Stimulated activated naive CD4-positive, alpha-beta T cell treated with Interleukin-2 at 50 U/mL for 16 hours (primary cell): ENCODE measurements around the gene SPON1.
"Not testable (repeated sequence)": the region's sequence is repeated elsewhere in the genome, so short reads cannot be mapped to it uniquely, and the experiment has no call there.

Experiments
- DNase-seq: peaks from one replicate; lab custom pipeline; 2025; lab: John Stamatoyannopoulos, UW

SPON1 gene

DNA sequence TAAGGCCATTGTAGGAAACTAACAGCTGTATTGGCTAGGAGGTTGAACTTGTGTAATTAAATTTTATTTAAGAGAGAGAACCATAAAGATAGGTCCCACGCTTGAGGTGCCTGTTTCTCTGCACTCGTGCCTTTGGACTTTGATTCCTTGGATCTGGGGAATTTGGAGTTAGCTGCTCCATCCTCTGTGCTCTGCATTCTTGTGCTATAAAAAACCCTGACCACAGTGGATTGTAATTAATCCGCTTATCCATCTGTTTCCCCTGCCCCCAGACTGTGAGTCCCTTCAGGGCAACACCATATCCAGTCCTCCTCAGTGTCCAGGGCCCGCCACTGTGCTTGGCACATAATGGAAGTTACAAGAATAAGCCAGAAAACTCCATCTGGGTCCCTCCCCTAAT, 169.8 kb downstream of the SPON1 start:
- no peak for DNase-seq

DNA sequence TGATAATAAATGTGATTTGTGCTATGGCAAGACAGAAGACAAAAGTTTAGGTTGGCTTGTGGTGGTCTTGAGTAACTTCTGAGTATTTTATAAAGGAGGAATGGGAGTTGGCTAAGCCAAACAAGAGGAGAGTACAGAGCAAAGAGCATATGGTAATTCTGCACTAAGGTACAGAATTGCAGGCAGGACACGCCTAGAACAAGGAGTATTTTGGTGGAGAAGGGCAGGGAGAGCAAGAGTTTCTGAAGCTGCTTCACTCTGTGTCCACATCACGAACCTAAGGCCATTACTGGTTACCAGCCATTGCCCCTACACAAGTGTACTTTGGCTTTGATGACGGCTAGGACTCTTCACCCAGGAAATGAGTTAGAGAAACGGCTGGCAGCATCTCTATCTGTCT, 170.9 kb downstream of the SPON1 start:
- no peak for DNase-seq

DNA sequence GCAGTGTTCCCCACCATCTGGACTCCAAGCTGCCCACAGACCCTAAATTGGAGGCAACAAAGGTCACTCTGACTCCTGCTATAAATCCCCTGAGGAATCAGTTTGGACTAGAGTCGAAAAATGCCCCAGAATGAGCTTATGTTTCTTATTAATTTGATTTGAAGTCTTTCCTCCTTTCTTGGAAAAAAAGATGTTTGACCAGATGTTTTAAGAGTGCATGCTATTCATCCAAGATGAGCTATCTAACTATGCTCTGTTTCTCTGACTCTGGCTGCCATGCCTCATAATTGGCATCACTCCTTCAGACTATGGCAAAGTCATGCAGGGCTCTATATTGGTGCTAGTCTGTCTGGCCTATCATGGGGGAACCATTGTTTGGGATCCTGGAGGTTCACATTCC, 174.0 kb downstream of the SPON1 start:
- no peak for DNase-seq

DNA sequence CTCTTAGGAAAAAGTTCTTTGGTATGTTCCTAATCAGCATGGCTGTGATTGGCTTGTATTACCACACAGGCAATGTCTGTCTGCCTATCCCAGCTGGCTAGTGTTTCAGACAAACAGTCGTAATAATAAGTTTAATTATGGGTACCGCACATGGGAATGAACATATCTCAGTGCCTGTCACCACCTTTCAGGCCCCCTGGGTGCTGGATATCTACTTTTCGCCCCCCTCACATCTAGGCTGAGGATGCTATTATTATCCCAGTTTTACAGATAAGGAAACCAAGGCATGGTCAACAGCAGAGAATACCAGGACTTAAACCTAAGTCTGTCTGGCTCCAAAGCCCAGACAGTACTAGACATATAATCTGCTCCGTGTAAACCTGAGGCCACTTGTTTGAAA, 174.8 kb downstream of the SPON1 start:
- DNase-seq, result no peak

DNA sequence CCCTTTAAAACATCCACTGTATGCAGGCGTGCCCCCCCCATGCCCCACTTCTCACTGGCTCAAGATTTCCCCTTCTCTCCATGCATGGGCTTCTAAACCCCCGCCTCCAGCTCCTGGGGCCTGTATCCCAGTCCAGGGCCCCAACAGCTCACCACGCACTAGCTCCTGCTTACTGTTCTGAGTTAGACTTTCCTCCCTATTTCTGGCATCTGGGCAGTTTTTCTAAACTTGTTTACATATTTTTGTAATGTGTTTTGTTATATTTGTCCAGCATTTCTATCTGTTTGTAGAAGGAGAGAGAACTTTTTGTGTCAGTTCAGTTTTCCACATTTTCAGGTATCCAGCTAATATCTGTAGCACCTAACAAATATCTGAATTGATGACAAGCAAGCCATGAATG, 178.5 kb downstream of the SPON1 start:
- no peak for DNase-seq

DNA sequence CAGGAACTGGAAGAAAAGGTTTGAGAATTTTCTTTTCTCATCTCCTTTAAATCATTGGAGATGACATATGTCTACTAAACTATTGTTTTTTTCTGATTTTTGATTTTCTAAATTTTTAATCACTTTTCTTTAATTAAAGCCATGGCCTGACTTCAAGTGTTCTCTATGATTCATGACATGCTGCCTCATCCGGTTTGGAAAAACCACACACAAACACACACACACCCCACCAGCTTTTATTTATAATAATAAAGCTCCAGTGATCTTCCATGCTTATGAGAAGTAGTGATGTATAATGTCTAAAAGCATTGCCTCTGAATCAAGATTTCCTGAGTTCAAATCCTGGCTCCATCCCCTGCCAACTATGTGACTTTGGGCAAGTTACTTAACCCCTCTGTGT, 179.2 kb downstream of the SPON1 start:
- DNase-seq, result no peak

DNA sequence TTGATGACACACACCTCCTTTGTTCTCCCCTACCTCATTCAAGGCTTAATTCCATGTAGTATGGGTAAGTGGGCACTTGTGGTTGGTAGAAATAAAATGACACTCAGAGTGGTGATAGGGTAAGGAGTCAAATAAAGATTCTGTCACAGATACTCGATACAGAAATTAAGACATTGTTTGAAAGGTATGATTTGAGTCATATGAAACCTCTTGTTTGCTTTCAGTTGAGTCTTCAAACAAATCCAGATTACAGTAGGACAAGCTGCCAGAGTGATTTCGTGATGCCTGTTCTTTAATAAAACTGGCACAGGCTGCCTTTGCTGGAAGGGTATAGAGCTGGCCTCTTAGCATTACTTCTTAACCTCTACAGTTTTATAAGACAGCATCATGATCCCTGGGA, 182.4 kb downstream of the SPON1 start:
- DNase-seq, result no peak

DNA sequence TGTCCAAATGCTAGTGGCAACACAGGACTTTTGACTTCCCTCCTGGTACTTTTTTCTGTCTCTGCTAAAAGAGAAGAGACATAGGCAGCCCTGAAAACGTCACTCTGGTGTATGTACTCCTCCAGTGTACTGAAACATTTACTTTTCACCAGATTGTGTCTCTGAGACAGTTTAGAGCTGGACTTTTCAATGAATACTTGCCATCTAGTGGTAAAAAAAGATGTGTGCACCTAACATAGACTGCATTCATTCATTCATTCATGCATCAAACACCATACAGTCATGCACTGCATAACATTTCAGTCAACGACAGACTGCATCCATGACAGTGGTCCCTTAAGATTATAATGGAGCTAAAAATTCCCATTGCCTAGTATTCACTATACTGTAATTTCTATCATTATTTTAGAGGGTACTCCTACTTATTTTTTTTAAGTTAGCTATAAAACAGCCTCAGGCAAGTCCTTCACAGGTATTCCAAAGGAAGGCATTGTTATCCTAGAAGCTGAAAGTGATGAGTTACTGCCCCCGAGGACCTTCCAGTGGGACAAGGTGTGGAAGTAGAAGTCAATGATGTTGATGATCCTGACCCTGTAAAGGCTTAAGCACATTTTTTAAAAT, 186.2 kb downstream of the SPON1 start:
- no peak for DNase-seq

DNA sequence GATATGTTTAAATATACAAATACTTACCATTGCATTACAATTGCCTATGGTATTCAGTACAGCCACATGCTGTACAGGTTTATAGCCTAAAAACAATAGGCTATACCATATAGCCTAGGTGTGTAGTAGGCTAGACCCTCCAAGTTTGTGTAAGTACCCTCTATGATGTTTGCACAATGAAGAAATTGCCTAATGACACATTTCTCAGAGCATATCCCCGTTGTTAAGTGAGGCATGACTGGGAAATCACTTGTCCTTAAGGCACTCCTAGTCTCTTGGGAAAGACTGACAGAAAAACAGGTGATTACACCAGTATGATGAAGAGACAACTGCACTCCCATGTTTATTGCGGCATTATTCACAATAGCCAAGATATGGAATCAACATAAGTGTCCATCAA, 187.2 kb downstream of the SPON1 start:
- DNase-seq, result no peak

DNA sequence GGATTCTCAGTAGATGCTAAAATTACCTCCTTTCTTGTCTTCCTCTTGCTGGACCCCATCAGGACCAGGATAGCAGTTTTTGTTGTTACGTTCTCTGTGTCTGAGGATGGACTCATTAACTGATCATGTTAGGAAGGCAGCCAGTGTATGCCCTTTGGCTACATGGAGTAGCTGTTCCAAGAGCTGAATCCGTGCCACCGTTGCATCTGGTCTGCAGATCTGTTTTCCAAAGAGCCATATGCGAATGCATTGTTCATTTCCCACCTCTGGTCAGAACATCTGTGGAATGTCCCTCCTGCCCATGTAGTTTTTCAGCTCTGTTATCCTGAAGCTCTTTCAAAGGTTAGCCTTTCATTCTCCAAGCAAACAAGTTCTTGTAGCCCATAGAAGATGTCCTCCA, 188.4 kb downstream of the SPON1 start:
- no peak for DNase-seq

DNA sequence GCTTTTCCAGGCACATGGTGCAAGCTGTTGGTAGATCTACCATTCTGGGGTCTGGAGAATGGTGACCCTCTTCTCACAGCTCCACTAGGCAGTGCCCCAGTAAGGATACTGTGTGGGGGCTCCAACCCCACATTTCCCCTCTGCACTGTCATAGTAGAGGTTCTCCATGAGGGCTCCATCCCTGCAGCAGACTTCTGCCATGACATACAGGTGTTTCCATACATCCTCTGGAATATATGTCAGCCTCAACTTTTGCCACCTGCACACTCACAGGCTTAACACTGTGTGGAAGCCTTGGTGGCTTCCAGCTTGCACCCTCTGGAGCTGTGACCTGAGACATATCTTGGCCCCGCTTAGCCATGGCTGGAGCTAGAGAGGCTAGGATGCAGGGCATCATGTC, 191.6 kb downstream of the SPON1 start:
- DNase-seq, result not testable (repeated sequence)

DNA sequence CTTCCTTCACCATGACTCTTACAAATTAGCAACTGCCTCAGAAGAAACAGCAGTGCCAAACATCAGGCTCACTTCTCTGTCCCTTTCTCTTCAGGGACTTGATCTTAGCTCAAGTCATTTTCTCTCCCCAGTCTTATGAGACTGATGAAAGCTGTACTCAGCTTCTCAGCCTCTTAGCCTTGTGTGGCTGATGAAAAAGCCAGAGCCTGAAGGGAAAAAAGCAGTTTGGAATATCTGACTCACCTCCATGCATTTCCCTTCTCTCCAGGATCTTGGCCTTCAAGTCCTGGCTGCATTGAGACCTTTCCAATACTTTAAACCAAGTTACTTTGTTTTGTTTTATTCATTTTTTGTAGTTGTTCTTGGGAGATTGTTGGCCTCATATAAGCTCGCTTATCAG, 195.9 kb downstream of the SPON1 start:
- no peak for DNase-seq

DNA sequence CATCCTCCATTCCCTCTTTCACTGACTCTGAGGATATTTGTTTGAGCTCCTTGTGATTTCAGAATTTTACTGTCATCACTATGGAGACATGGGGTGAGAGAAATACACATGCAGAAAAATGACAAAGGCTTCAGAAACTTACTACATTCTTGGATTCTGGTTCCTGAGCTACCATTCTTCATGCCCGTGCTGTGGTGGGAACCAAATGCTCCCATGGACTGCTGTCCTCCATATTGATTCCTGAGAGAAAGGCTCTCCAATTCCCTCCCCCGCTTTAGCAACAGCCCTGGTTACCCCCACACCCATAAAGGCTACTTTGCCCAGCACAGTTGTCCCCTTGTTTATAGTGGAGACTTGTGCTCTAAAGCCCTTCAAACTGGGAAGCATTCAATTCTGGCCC, 201.1 kb downstream of the SPON1 start:
- no peak for DNase-seq

DNA sequence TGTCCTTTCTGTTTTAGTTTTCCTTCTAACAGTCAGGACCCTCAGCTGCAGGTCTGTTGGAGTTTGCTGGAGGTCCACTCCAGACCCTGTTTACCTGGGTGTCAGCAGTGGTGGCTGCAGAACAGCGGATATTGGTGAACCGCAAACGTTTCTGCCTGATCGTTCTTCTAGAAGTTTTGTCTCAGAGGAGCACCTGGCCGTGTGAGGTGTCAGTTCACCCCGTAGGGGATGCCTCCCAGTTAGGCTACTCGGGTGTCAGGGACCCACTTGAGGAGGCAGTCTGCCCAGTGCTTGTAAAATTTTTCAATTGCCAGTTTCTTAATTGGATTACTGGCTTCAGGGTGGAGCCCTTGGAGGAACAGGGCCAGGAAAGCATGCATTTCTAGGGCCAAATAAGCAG, 211.2 kb downstream of the SPON1 start:
- DNase-seq, result not testable (repeated sequence)

DNA sequence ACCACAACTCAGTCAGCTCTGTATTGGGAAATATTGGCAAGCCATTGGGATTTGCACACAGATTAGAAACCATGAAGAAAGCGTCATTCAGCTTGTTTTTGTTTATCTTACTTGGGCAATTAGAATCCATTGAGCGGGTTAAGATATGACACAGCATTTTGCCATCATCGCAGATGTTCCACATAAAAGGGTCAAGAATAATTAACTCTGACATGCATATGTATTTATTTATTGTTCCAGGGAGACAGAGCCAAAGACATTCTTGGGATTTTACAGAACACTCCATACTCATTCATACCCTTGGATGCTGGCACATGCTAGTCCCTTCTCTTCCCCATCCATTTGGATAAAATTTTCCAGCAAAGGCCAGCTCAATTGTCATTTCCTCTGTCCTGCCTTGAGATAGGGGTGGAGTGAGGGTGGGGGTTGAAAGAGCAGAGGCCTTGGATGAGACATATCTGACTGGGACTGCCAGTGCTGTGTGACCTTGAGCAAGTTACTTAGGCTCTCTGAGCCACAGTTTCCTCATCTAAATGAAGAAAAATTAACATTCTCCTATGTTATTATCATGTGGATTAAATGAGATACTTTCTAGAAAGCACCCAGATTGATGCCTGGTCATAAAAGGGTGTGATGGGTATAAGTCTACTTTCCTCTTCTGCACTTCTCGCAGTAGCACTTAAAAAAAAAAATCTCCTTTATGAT, 216.7 kb downstream of the SPON1 start:
- no peak for DNase-seq

DNA sequence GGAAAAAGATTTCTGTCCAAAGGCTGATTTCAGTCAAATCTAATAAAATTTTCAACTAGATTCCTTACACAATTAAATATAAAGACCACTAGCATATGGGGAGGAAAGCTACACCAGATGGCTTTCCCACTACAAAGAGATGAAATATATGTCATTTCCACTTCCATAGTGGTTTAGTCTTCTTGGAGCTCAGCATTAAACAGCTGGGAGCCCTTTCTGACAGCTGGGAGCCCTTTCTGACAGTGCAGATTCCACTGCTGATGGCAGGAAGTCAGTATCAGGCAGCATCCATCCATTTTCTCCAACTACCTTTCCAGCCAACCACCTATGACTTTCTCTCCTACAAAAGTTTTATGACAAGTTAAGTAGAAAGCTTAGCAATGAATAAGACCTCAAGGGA, 218.6 kb downstream of the SPON1 start:
- DNase-seq, result no peak

DNA sequence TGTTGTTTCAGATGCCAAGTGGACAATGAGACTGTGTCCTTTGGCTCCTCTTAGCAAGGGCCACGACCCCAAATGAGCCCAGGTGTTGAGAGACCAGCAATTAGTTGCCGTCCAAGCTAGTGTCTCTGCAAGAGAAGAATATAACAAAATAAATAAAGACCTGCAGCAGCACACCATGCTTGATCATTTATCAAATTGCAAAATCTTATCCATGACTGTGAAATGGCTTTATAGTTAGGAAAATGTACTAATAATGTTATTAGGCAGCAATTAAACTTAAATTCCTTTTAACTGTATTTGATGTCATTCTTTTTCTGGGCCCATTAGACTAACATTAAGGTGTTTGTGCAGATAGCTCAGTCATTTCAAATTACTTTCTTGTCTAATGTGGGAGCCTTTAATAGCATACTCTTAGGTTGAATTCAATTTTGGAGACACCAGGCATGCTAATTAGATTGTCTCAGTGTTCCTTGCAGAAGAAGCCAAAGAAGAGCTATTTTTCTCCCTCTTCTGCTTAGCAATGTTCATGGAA, 220.4 kb downstream of the SPON1 start:
- no peak for DNase-seq

DNA sequence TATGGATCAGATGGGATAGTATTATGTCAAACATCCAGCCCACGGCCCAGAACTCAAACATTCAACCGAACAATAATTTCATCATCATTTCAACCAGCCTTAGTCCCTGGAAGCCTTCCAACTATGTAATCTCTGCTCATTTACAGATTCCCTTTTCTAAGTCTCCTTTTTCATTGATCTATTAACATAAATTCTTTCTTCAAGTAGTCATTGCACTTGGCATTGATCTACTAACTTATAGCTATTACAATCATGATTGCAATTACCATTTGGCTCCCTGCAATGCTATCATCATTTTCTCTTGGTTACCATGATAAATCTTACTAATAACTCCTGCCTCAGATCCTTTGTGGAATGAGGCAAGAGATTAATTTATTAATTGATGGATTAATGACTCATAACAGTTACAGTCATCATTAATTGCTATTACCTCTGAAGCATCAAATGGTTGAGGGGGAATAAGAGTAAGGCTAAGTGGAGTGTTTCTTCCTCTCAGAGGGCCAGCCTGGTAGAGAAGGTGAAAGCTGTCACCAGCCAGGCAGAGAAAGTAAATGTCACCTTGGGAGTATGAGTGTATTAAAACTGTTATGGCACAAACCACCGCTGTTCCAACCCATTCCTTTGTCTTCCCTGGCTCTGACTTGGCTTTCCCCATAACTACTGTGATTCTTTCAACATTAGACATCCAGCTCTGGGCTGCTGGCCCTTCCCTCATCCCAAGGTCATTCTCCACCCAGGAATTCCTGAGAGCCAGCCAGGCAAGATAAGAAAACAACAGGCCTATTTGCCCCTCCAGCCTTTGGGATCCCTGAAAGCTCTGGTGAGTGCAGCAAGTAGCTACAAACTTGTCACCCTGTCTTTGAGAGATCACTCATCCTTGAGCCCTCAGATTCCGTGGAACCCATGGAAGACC, 221.8 kb downstream of the SPON1 start:
- no peak for DNase-seq

DNA sequence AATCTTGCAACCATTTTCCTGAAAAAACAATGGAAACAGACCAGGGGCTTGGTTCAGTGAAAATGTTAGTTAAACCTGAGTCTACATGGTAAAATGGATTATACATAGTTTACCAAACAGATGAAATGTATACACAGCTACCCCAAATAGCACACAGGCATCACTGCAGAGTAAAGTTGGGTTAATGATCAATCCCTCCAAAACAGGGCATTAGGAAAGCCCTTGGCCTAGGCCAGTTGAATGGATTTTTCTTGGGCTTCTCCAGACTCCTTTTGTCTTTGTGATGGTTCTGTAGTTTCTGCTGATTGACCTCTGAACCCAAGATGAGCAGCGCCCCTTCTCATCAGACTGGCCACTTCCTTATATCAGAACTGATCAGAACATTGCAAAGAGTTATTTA, 222.9 kb downstream of the SPON1 start:
- no peak for DNase-seq

DNA sequence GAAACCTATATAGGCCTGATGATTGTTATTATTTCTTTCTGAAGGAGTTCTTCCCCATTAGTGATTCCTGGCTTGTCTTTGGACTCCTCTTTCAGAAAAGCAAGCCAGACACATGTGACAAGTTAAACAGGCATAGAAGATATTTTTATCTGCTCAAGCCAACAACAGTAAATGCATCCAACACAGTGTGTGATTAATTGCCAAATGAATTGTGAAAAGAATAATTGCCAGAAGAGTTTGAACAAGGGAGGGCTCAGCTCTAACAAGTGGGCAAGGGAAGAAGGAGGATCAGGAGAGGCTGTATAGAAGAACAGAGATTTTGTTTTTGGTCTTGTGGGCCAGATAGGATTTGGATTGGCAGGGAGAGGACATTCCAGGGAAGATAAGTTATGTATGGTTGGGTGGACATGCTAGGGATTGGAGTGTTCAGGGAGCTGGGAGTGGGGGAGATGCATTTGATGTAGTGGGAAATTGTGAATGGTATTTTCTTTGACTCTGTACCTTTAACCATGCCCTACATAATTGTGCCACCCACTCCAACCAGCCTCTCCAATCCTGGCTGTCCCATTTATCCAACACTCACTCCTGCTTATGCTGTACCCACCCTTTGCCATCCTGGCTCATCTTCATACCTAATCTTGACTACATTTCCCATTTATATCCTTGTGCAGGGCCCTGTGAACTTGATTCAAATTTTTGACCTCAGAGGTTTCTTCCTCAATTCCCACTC, 223.7 kb downstream of the SPON1 start:
- DNase-seq, result no peak

DNA sequence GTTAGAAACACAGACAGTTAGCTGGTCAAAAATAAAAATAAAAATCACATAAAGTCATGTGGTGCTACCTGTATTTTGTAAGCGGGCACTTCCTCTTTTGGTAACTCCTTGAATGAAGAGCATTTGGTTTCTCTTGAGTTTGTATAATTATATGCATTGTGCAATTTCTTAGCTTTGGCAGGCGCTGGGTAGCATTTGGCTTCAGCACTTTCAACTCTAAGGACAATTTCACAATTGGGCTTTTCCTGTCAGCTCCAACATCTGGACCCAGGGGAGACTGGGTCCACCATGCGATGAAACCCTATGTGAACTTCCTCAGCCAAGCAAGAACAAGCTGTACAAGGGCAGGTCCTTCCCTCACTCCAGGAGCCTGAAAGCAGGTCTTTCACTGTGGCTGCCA, 227.4 kb downstream of the SPON1 start:
- DNase-seq, result no peak
